ENCODE data around the gene NUP153. TPM values are rescaled to one million over a fixed set of nuclear protein-coding genes. Genes with fewer than 3 reads are reported as not detected.
"Not testable (repeated sequence)": the region's sequence is repeated elsewhere in the genome, so short reads cannot be mapped to it uniquely, and the experiment has no call there.

The NUP153 gene
- total RNA-seq, 1 donor from 2014 or later: 30.7 TPM

- TF ChIP-seq CTCF (conservative IDR thresholded peaks at IDR 0.05; ENCODE audit: low read depth, low read length): peak; percentile 89
- peak; percentile 60 for DNase-seq (ENCODE audit: low read depth)
- H3K4me3 ChIP-seq (ENCODE audit: low read depth, low read length): peak overlapping the region; percentile 18
Measured at GRCh38 chr6:17584241-17584803, 122.4 kb downstream of the NUP153 start.

GRCh38 chr6:17583811-17584210 lies 122.9 kb downstream of the NUP153 start:
- TF ChIP-seq CTCF (conservative IDR thresholded peaks at IDR 0.05; ENCODE audit: low read depth, low read length): no peak

GRCh38 chr6:17581282-17581681 lies 125.4 kb downstream of the NUP153 start:
- H3K4me3 ChIP-seq (ENCODE audit: low read depth, low read length); DNase-seq (ENCODE audit: low read depth): not testable (repeated sequence)

More at GRCh38 chr6:17583811-17584210, 122.9 kb downstream of the NUP153 start:
- H3K4me3 ChIP-seq (ENCODE audit: low read depth, low read length): no peak overlapping the region
- DNase-seq (ENCODE audit: low read depth): no peak

- H3K4me3 ChIP-seq (ENCODE audit: low read depth, low read length): peak overlapping the region; percentile 63
- TF ChIP-seq CTCF (conservative IDR thresholded peaks at IDR 0.05; ENCODE audit: low read depth, low read length): no peak
- DNase-seq (ENCODE audit: low read depth): no peak
Measured at GRCh38 chr6:17580518-17581048, 126.1 kb downstream of the NUP153 start.

GRCh38 chr6:17577059-17577458 lies 129.7 kb downstream of the NUP153 start:
- H3K4me3 ChIP-seq (ENCODE audit: low read depth, low read length): no peak overlapping the region
- no peak for TF ChIP-seq CTCF (conservative IDR thresholded peaks at IDR 0.05; ENCODE audit: low read depth, low read length)
- DNase-seq (ENCODE audit: low read depth): no peak

GRCh38 chr6:17574866-17575560 lies 131.7 kb downstream of the NUP153 start:
- no peak for TF ChIP-seq CTCF (conservative IDR thresholded peaks at IDR 0.05; ENCODE audit: low read depth, low read length)
- H3K4me3 ChIP-seq (ENCODE audit: low read depth, low read length): no peak overlapping the region
- no peak for DNase-seq (ENCODE audit: low read depth)

GRCh38 chr6:17565399-17565798 lies 141.3 kb downstream of the NUP153 start:
- no peak for TF ChIP-seq CTCF (conservative IDR thresholded peaks at IDR 0.05; ENCODE audit: low read depth, low read length)
- H3K4me3 ChIP-seq (ENCODE audit: low read depth, low read length): no peak overlapping the region
- no peak for DNase-seq (ENCODE audit: low read depth)

Other genes starting within 250 kb of the NUP153 start
- 6.4 and 6.8 TPM in 2 replicates for gene FAM8A1, start 106.6 kb downstream of the NUP153 start, total RNA-seq